H7 (cell line): ENCODE measurements around the gene KLRC4. TPM values are rescaled to one million over a fixed set of nuclear protein-coding genes. Genes with fewer than 3 reads are reported as not detected.

ENCODE experiments used
- total RNA-seq: library from RNA; depleted of rRNA; stranded (reverse); fragments of >200 nt; shearing (Covaris generic); gene quantifications from 2 replicates; pipeline ENCODE4 v1.2.3, GENCODE V29; 2014; rRNA removed

The KLRC4 gene
- total RNA-seq, 1 experiment from 2014 or later: not detected

Other genes starting within 250 kb of the KLRC4 start
- gene OLR1, start 237.6 kb downstream of the KLRC4 start, total RNA-seq: not detected in 2 replicates
- gene TMEM52B, start 230.7 kb downstream of the KLRC4 start, total RNA-seq: not detected in 2 replicates
- gene GABARAPL1, start 196.9 kb downstream of the KLRC4 start, total RNA-seq: 98.7 and 118 TPM in 2 replicates
- 0.04 and 0.48 TPM in 2 replicates for gene KLRD1, start 101.9 kb downstream of the KLRC4 start, total RNA-seq
- gene KLRK1, start 19.7 kb downstream of the KLRC4 start, total RNA-seq: not detected in 2 replicates
- gene KLRC3, start 10.8 kb upstream of the KLRC4 start, total RNA-seq: not detected in 2 replicates
- gene KLRC2, start 26.3 kb upstream of the KLRC4 start, total RNA-seq: not detected in 2 replicates
- gene KLRC1, start 43.6 kb upstream of the KLRC4 start, total RNA-seq: not detected in 2 replicates
- 13.3 and 15.4 TPM in 2 replicates for gene EIF2S3B, start 96.1 kb upstream of the KLRC4 start, total RNA-seq
- 23.1 and 29.1 TPM in 2 replicates for gene MAGOHB, start 203.9 kb upstream of the KLRC4 start, total RNA-seq